Testis (tissue), 2 donors: ENCODE measurements around the gene JMJD4.

ENCODE experiments used
- CTCF ChIP-seq, 3 experiments: fragments of 450-650 bp in 2 of 3; fragments of 200-600 bp in 1 of 3; sonication (generic) in 1 of 3; IDR thresholded peaks; one replicate each; pipeline ENCODE4 v1.5.1; 2016 to 2019; ENCODE audit warnings: antibody characterized with exemption in 3 of 3, mild to moderate bottlenecking in 2 of 3, moderate library complexity in 1 of 3
- POLR2A ChIP-seq: fragments of 450-650 bp; IDR thresholded peaks from one replicate; pipeline ENCODE4 v1.6.1; 2017; ENCODE audit warnings: antibody characterized with exemption, mild to moderate bottlenecking, moderate library complexity

- TF ChIP-seq CTCF (IDR thresholded peaks at IDR 0.05) (no peak), POLR2A (no peak)
These were observed 40.7 kb upstream of the JMJD4 start for GRCh38 chr1:227775841-227776240.
